Stimulated activated naive CD8-positive, alpha-beta T cell treated with anti-CD3 and anti-CD28 coated beads, Interleukin-15, Interleukin-2, amounts not matched to agents 100 U/mL and 50 U/mL, for 24 hours (primary cell): Measurements from ENCODE around the gene ERI3.

Experiments used
- ATAC-seq: fragments of 150-1000 bp; cut with Tn5 transposase; one replicate; pipeline ENCODE4 v1.10.0; 2021
- DNase-seq: peaks from one replicate; pipeline ENCODE4 v3.0.0; 2021

ERI3 gene

GRCh38 chr1:44282704-44283426 is 72.2 kb downstream of the ERI3 start:
- DNase-seq, result no peak
- no peak for ATAC-seq

- ATAC-seq (no peak), DNase-seq (no peak)
Measured at GRCh38 chr1:44281962-44282703, 72.9 kb downstream of the ERI3 start.

- ATAC-seq, result no peak
- DNase-seq, result no peak
Measured at GRCh38 chr1:44276901-44277300, 78.2 kb downstream of the ERI3 start.

- no peak for ATAC-seq
- no peak for DNase-seq
Measured at GRCh38 chr1:44275991-44276405, 79.1 kb downstream of the ERI3 start.

- DNase-seq (no peak), ATAC-seq (no peak)
Measured at GRCh38 chr1:44275296-44275962, 79.6 kb downstream of the ERI3 start.

GRCh38 chr1:44273560-44274350 is 81.3 kb downstream of the ERI3 start:
- no peak for ATAC-seq

GRCh38 chr1:44272992-44273391 is 82.1 kb downstream of the ERI3 start:
- DNase-seq, result no peak
- ATAC-seq, result no peak

More at GRCh38 chr1:44273560-44274350, 81.3 kb downstream of the ERI3 start:
- no peak for DNase-seq

GRCh38 chr1:44271646-44272045 is 83.4 kb downstream of the ERI3 start:
- DNase-seq (no peak), ATAC-seq (no peak)

GRCh38 chr1:44270686-44271628 is 84.1 kb downstream of the ERI3 start:
- ATAC-seq (no peak), DNase-seq (no peak)

- ATAC-seq (no peak), DNase-seq (no peak)
Measured at GRCh38 chr1:44268054-44268453, 87.0 kb downstream of the ERI3 start.

- DNase-seq (no peak), ATAC-seq (no peak)
Measured at GRCh38 chr1:44267438-44267837, 87.6 kb downstream of the ERI3 start.

GRCh38 chr1:44266400-44267344 is 88.4 kb downstream of the ERI3 start:
- ATAC-seq (no peak), DNase-seq (no peak)

GRCh38 chr1:44265656-44266358 is 89.2 kb downstream of the ERI3 start:
- DNase-seq, result no peak
- ATAC-seq, result no peak

- DNase-seq, result no peak
- no peak for ATAC-seq
Measured at GRCh38 chr1:44264451-44264771, 90.6 kb downstream of the ERI3 start.

- DNase-seq (no peak), ATAC-seq (no peak)
Measured at GRCh38 chr1:44263568-44264450, 91.2 kb downstream of the ERI3 start.

GRCh38 chr1:44262816-44263567 is 92.1 kb downstream of the ERI3 start:
- ATAC-seq (no peak), DNase-seq (no peak)

GRCh38 chr1:44262414-44262813 is 92.6 kb downstream of the ERI3 start:
- no peak for DNase-seq
- no peak for ATAC-seq

- no peak for DNase-seq
- no peak for ATAC-seq
Measured at GRCh38 chr1:44261962-44262361, 93.1 kb downstream of the ERI3 start.
